CD14-positive monocyte (primary cell): ENCODE results near the gene TAOK1. TPM values are rescaled to one million over a fixed set of nuclear protein-coding genes. Genes with fewer than 3 reads are reported as not detected.

Source experiments
- DNase-seq, 3 donors: peaks; one replicate each; pipeline ENCODE4 v3.0.0-alpha.2; 2011 to 2022
- H2AFZ ChIP-seq: 2 replicates; pipeline ENCODE4 v1.6.0; 2012; ENCODE audit warnings: mild to moderate bottlenecking, low read depth, low read length, inconsistent platforms; ENCODE audit not compliant: insufficient read depth, poor library complexity, severe bottlenecking
- H3K27ac ChIP-seq, 2 donors: 1 replicate in 1 of 2; 2 replicates in 1 of 2; pipeline ENCODE4 v1.5.1; 2012 to 2013; ENCODE audit warnings: low read length in 2 of 2, control low read depth in 1 of 2, inconsistent platforms in 1 of 2, low read depth in 1 of 2, mild to moderate bottlenecking in 1 of 2
- H3K27me3 ChIP-seq, 2 donors: one replicate each; pipeline versions ENCODE4 v1.6.0 to v1.6.1; 2011 to 2013; ENCODE audit warnings: low read length in 2 of 2; ENCODE audit not compliant: control insufficient read depth in 2 of 2, insufficient read depth in 2 of 2
- H3K36me3 ChIP-seq, 2 donors: replicated peaks in 1 of 2; 1 replicate in 1 of 2; 2 replicates in 1 of 2; pipeline versions ENCODE4 v1.5.1 to v1.6.1; 2012 to 2013; ENCODE audit warnings: low read length in 2 of 2, control low read depth in 1 of 2, inconsistent platforms in 1 of 2, mild to moderate bottlenecking in 1 of 2; ENCODE audit not compliant: insufficient read depth in 2 of 2, control insufficient read depth in 1 of 2
- H3K4me1 ChIP-seq, 2 donors: 1 replicate in 1 of 2; 2 replicates in 1 of 2; pipeline versions ENCODE4 v1.5.1 to v1.6.1; 2012 to 2013; ENCODE audit warnings: low read length in 2 of 2, control low read depth in 1 of 2, inconsistent platforms in 1 of 2, mild to moderate bottlenecking in 1 of 2, moderate library complexity in 1 of 2; ENCODE audit not compliant: insufficient read depth in 2 of 2, control insufficient read depth in 1 of 2
- H3K4me2 ChIP-seq: replicated peaks from 2 replicates; pipeline ENCODE3; 2012; ENCODE audit warnings: low read length, moderate library complexity, mild to moderate bottlenecking; ENCODE audit not compliant: poor library complexity, severe bottlenecking; ENCODE audit errors: extremely low read depth
- H3K4me3 ChIP-seq, 3 experiments: fragments of 200-600 bp in 1 of 3; sonication (generic) in 1 of 3; replicated peaks in 1 of 3; 1 replicate in 2 of 3; 2 replicates in 1 of 3; pipeline ENCODE4 v1.5.1; 2011 to 2013; ENCODE audit warnings: low read length in 3 of 3, mild to moderate bottlenecking in 3 of 3, control low read depth in 2 of 3, low read depth in 2 of 3, inconsistent platforms in 1 of 3, moderate library complexity in 1 of 3
- H3K79me2 ChIP-seq: 2 replicates; pipeline ENCODE4 v1.6.0; 2012; ENCODE audit warnings: mild to moderate bottlenecking, control low read depth, inconsistent platforms, low read length, moderate library complexity; ENCODE audit not compliant: insufficient read depth
- H3K9ac ChIP-seq: 2 replicates; pipeline ENCODE4 v1.6.0; 2017; ENCODE audit warnings: low read length, mild to moderate bottlenecking; ENCODE audit not compliant: insufficient read depth, poor library complexity, severe bottlenecking
- H3K9me3 ChIP-seq, 2 donors: replicated peaks in 1 of 2; 1 replicate in 1 of 2; 2 replicates in 1 of 2; pipeline versions ENCODE4 v1.5.1 to v1.6.1; 2012 to 2013; ENCODE audit warnings: low read length in 2 of 2, control low read depth in 1 of 2; ENCODE audit not compliant: control insufficient read depth in 1 of 2, insufficient read depth in 1 of 2
- H4K20me1 ChIP-seq: 2 replicates; pipeline ENCODE4 v1.6.0; 2012; ENCODE audit warnings: mild to moderate bottlenecking, low read length, control low read depth, moderate library complexity; ENCODE audit not compliant: insufficient read depth
- H3K27ac Mint-ChIP-seq, 7 donors: one replicate each; pipeline ENCODE4 v1.8.0; 2020; ENCODE audit warnings: mild to moderate bottlenecking in 7 of 7, mixed read lengths in 7 of 7, moderate library complexity in 6 of 7, inconsistent platforms in 2 of 7
- H3K27me3 Mint-ChIP-seq, 3 donors: one replicate each; pipeline ENCODE4 v1.8.0; 2021 to 2022; ENCODE audit warnings: low read depth in 3 of 3, mild to moderate bottlenecking in 3 of 3, mixed read lengths in 3 of 3, moderate library complexity in 3 of 3, inconsistent platforms in 1 of 3
- H3K36me3 Mint-ChIP-seq, 2 donors: one replicate each; pipeline ENCODE4 v1.8.0; 2020; ENCODE audit warnings: mixed read lengths in 2 of 2, inconsistent platforms in 1 of 2, mild to moderate bottlenecking in 1 of 2
- H3K4me1 Mint-ChIP-seq: one replicate; pipeline ENCODE4 v1.8.0; 2020; ENCODE audit warnings: mild to moderate bottlenecking, mixed read lengths
- H3K4me3 Mint-ChIP-seq, 2 donors: one replicate each; pipeline ENCODE4 v1.8.0; 2020; ENCODE audit warnings: mild to moderate bottlenecking in 2 of 2, mixed read lengths in 2 of 2, moderate library complexity in 1 of 2
- H3K9me3 Mint-ChIP-seq, 7 donors: one replicate each; pipeline ENCODE4 v1.8.0; 2020 to 2022; ENCODE audit warnings: mixed read lengths in 7 of 7, mild to moderate bottlenecking in 6 of 7, moderate library complexity in 6 of 7, inconsistent platforms in 2 of 7
- WGBS: methylation state at CpG from one replicate; pipeline ENCODE4 v1.1.5; 2013; ENCODE audit warnings: missing lambda C conversion rate; ENCODE audit not compliant: insufficient coverage; 5-methylcytosine and 5-hydroxymethylcytosine counted together
- intact Hi-C, 2 donors: fragments of 100-400 bp; cut with micrococcal nuclease; formaldehyde crosslinking; loops; one replicate each; pipeline versions ENCODE4 v1.15.0 to v1.15.1; 2023
- polyA plus RNA-seq, 3 donors: library from polyadenylated mRNA; depleted of rRNA in 1 of 3; unstranded in 2 of 3; stranded (reverse) in 1 of 3; fragments of 300-500 nt in 2 of 3; fragments of >200 nt in 1 of 3; fragmentation: Illumina TruSeq in 2 of 3; gene quantifications; 1 replicate in 2 of 3; 2 replicates in 1 of 3; pipeline ENCODE4 v1.2.3, GENCODE V29; 2012 to 2021
- TF ChIP-seq, protein P1 (sequence below): fragments of 200-600 bp; IDR thresholded peaks from one replicate; pipeline ENCODE4 v1.8.0; 2022; ENCODE audit warnings: antibody characterized with exemption, mild to moderate bottlenecking

The TAOK1 gene
- polyA plus RNA-seq, 3 donors, result 2.4 to 13.9 (median 4.8) TPM

DNA sequence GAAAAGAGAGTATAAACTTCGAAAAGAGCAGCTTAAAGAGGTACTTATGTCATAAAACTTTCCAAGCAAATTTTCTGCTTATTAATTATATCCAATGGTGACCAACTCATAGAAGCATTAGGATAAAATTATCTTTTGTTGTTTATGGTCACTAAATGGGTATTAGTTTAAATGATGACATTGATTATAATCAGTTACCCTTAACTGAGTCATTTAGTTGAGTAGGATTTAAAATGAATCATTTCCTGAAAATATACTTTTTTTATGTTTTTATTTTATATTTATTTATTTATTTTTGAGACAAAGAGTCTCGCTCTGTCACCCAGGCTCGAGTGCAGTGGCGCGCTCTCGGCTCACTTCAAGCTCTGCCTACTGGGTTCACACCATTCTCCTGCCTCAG, 120.8 kb downstream of the TAOK1 start:
- TF ChIP-seq, protein P1, sequence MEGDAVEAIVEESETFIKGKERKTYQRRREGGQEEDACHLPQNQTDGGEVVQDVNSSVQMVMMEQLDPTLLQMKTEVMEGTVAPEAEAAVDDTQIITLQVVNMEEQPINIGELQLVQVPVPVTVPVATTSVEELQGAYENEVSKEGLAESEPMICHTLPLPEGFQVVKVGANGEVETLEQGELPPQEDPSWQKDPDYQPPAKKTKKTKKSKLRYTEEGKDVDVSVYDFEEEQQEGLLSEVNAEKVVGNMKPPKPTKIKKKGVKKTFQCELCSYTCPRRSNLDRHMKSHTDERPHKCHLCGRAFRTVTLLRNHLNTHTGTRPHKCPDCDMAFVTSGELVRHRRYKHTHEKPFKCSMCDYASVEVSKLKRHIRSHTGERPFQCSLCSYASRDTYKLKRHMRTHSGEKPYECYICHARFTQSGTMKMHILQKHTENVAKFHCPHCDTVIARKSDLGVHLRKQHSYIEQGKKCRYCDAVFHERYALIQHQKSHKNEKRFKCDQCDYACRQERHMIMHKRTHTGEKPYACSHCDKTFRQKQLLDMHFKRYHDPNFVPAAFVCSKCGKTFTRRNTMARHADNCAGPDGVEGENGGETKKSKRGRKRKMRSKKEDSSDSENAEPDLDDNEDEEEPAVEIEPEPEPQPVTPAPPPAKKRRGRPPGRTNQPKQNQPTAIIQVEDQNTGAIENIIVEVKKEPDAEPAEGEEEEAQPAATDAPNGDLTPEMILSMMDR, result no peak
- Mint-ChIP-seq H3K36me3 (peaks cover 56 to 87% of the 10 kb centered on the region in 2 donors), H3K27me3 (no peaks in the 10 kb centered on the region), H3K27ac (peak overlapping the region in 1 of 7 donors; percentile 72), H3K9me3 (no peaks in the 10 kb centered on the region), H3K4me1 (peaks cover 2% of the 10 kb centered on the region), H3K4me3 (no peak overlapping the region)
- no peaks in the 10 kb centered on the region for H3K79me2 ChIP-seq
- no peaks in the 10 kb centered on the region for H3K27me3 ChIP-seq
- no peak overlapping the region for H2AFZ ChIP-seq
- no peak overlapping the region for H3K9ac ChIP-seq
- no peak overlapping the region for H3K27ac ChIP-seq
- no peak overlapping the region for H3K4me3 ChIP-seq
- intact Hi-C loops, result no loop called here
- WGBS, result no CpG with 5 or more reads among the region's 6 CpGs
- no peaks in the 10 kb centered on the region for H3K4me1 ChIP-seq
- H3K4me2 ChIP-seq, result no peak overlapping the region
- H3K9me3 ChIP-seq, result no peaks in the 10 kb centered on the region
- H4K20me1 ChIP-seq, result peaks cover 14% of the 10 kb centered on the region
- DNase-seq, result no peak
- peaks cover 81 to 95% of the 10 kb centered on the region in 2 donors for H3K36me3 ChIP-seq

DNA sequence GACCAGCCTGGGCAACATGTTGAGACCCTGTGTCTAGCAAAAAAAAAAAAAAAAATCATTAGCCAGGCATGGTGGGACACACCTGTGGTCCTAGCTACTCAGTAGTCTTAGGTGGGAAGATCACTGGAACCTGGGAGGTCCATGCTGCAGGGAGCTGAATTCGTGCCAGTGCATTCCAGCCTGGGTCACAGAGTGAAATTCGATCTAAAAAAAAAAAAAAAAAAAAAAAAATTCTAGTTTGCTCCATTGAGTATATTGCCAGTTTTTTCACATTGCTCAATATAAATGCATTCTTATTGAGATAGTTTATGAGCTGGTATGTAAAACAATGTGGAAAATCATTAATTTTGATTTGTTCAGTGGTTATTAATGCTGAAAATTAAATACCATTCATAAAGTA, 124.6 kb downstream of the TAOK1 start:
- Histone ChIP-seq H3K36me3 (peaks cover 83 to 94% of the 10 kb centered on the region in 2 donors), H3K27ac (no peak overlapping the region), H3K4me3 (no peak overlapping the region), H3K4me1 (no peaks in the 10 kb centered on the region), H4K20me1 (peaks cover 17% of the 10 kb centered on the region), H3K9ac (no peak overlapping the region), H3K27me3 (no peaks in the 10 kb centered on the region), H3K4me2 (no peak overlapping the region), H3K79me2 (no peaks in the 10 kb centered on the region), H2AFZ (no peak overlapping the region), H3K9me3 (no peaks in the 10 kb centered on the region)
- no peaks in the 10 kb centered on the region for H3K27me3 Mint-ChIP-seq
- no peaks in the 10 kb centered on the region for H3K9me3 Mint-ChIP-seq
- H3K4me1 Mint-ChIP-seq, result no peaks in the 10 kb centered on the region
- no CpG with 5 or more reads among the region's 2 CpGs for WGBS
- peaks cover 63 to 87% of the 10 kb centered on the region in 2 donors for H3K36me3 Mint-ChIP-seq
- TF ChIP-seq, protein P1, result no peak
- peak overlapping the region in 1 of 7 donors; percentile 63 for H3K27ac Mint-ChIP-seq
- intact Hi-C loops, result no loop called here
- no peak for DNase-seq
- no peak overlapping the region for H3K4me3 Mint-ChIP-seq
